Inflammatory macrophage (primary cell): ENCODE measurements around the gene PARP12.

Experiments
- DNase-seq, 2 donors: peaks; one replicate each; pipeline ENCODE4 v3.0.0-alpha.2; 2020 to 2022

Gene PARP12

DNA sequence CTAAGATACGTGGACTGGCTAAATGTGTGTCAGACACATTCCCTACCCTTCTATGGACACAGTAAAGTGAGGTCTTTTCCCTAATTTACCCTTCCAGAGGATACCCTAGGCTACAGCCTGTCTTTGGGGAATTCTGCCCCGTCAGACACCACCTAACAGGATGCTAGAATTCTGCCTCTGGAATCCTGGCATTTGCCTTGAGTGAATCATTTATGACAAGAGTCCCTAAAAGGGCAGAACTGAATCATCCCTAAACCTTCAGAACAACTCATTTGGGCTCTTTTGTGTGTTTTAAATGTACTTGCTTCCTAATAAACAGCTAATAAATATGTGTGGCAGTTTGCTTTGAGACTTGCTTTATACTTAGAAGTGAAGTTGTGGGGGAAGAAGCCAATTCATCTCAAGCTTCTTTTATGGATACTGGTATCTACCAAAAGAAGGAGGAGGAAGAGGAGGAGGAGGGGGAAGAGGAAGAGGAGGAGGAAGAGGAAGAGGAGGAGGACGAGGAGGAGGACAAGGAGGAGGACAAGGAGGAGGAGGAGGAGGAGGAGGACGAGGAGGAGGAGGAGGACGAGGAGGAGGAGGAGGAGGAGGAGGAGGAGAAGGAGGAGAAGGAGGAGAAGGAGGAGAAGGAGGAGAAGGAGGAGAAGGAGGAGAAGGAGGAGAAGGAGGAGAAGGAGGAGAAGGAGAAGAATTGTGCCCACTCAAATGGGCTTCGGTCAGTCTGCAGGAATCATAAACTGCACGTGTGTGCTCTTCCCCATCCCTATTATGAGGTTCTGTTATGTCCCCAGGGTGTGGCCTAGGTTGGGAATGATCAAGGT, 27.1 kb downstream of the PARP12 start:
- no peak for DNase-seq

DNA sequence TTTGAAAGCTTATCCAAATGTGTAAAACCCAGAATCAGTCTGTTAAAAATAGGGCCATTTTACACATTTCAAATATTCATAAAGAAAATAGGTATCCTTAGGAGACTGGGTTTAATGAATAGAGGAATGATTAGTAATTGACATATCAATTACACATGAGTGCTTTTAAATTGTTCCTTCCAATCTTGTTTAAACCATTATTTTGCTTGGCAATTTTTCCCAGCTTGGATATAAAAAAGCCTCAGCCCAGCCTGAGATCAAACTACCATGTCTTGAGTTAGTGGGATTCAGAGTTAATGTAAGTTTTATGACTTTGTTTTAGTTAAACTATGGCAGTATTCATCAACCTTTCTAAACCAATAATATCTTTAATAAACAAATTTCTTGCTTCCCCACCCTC, 28.3 kb downstream of the PARP12 start:
- DNase-seq = no peak

DNA sequence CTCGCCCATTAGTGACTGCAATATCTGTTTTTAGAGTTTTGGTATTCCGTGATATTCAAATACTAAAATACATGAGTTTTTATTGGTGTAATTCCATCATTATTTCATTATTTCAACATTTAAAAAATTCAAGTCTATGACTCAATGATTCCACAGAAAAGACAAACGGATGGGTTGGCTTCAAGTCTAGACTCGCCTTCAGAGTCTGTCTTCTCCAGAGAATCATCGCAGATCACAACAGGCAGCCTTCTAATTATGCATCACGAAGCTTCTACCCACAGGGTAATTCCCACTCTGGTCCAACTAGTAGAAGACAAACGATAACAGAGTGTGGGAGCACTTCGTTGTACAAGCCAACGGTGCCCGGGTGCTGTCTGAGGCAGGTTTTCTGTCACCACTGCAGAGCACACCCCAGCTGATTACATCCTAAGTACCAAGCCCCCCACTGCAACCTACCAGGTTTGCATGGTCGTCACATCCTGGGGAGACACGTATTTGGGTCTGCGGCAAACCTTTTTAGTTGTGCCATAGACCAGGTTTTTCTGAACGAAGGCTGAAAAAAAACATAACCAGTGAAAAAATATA, 28.9 kb downstream of the PARP12 start:
- no peak for DNase-seq

DNA sequence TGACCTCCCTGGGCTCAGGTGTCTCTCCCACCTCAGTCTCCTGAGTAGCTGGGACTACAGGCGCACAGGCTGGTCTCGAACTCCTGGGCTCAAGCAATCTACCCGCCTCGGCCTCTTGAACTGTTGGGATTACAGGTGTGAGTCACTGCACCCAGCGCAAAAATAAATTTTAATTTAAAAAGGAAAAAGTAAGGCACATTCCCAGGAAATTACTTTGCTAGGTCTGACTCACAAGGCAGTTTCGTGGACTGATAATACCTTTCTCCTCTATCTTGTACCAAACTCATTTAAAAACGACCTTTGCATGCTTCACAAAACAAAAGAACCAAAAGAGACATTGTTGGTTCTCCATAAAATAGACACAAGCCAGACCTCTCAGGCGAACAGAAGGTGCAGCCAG, 29.7 kb downstream of the PARP12 start:
- no peak for DNase-seq

DNA sequence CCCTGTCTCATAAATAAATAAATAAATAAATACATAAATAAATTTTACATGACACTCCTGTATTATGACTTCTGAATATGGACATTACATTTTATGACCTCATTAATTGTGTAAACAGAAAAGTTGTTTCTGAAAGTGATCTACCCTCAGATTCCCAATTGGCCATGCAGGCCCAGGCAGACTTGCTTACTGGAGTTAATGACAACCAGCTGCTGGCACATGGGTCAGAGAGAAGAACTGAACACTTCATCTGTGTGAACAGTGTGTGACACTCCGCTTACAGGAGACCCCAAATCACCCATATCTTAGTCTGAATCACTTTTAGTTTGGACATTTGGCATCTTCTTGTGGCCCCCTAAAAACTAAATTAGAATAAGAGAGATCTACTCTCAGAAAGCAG, 31.4 kb downstream of the PARP12 start:
- DNase-seq = no peak

DNA sequence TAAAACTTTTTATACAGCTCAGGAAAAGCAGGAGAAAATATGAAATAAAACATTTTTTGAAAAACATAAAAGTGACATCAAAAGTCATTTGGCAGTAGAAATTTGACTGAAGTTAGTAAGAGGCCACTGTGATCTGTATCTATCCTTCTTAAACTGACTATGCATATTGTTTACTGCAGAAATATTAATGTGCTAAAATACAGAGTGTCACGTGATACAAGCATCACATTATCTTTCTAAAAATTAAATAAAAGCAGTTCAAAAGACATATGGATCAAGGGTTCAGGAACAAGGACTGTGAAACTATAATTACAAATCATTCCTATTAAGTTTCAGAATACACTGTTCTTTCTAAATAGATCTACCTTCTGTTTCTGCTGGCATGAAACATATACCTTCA, 33.7 kb downstream of the PARP12 start:
- DNase-seq = no peak

DNA sequence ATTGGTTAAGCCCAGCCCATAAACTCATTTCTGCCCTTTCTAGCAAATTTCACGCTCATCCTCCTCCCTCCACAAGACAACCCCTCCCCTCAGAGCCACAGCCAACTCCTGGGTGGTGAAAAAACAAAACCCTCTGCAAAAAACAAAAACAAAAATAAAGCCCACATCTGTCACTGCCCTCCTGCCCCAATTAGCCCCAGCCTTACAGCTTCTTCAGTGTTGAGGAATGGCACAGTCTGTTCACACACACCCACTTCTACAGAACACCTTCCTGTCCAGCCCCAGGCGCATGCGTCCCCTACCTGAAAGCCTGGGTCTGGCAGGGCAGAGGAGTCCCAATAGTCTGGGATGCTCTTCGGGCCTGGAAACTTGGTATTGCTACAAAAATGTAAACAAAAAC, 34.4 kb downstream of the PARP12 start:
- no peak for DNase-seq

DNA sequence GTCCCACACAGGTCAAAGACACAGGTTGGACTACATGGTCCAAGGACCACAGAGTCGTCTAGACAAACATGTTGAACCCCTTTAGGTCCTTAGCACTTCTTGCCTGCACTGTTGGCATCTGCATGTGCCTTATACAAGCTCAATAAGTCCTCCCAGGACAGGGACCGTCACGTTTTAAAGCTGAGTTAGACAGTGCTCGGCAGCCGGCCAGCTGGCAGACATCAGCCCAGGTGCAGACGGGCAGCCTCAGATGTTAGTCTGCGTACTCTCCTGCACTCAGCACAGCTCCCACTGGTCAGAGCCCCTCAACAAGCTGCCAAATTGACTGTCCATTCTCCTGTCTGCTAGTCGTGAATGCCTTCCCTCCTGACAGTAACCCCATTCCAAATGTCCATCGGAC, 34.9 kb downstream of the PARP12 start:
- DNase-seq = no peak

DNA sequence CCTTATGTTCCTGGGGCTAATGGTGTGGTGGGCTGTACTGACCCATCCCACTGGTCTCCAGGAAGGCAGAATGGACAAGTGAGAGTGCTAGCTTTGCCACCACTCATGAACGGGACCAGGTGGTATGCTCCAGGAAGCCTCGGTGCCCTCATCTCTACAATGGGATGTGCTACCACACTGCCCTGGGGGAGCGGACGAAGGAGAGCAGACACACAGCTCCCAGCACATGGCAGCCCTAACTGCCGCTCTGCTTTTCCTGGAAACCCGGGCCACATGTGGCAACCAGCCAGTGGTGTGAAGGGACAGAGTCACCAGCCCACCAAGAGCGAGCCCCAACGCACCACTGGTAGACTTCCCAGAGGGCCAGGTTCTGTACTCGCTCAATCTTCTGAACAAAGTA, 35.8 kb downstream of the PARP12 start:
- DNase-seq = no peak

DNA sequence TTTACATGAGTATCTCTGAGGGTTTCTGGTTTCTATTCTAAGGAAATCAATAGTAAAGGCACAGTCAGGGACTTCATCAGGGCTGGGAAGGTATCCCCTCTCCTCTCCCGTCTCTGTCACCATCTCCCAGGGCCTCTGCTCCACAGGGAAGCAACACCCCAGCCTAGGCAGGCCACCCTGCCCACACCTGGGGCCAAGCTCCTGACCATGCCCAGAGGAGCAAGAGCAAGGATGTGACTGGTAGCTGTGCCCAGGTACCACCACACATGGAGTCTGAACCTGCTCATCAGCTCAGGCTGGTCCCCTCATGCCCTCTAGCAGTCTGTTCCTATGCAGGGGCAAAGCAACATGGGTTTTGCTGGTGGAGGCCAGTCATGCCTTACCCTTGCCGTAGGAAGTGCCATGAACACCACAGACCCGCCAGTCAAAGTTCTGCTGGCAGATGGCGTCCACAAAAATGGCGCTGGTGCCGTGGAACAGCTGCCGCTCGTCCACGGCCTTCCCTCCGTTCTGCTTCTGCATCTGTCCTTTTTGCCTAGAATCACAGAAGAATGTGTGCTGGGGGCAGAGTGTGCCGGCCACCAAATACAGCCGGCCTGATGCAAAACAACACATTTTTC, 36.8 kb downstream of the PARP12 start:
- DNase-seq = no peak

DNA sequence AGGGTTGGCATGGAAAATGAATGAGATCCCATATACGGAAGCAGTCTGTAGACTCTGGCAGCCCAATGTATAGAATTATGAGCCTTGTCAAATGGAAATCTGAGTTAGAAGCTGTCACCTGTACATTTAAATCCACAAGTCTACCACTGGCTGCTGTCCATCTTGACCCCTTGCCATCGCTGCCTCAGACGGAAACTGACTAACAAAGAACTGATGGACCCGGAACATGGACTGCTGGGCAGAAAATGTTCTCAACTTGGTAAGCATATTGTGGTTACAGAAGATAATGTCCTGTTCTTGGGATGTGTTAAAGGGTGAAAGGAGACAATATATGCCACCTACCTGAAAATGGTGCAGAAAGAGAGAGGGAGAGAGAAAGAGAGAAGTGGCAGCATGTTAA, 37.5 kb downstream of the PARP12 start:
- no peak for DNase-seq

DNA sequence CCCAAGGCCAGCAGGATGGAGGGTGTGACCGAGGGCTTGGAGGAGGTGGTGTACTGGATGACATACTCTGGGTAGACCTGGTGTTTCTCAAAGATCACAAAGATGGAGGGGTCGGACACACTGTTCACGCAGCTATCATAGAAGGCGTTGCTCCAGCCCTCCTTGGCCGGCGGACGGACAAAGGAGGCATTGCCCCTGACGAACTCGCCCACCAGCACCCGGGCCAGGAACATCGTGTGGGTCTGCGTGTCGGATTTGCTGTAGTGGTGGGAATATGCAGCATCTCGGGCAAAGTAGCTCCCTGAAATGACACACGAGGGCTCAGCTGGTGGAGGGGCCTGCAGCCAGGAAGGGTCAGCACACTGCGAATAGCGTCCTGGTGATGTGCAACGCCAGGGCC, 38.2 kb downstream of the PARP12 start:
- no peak for DNase-seq

DNA sequence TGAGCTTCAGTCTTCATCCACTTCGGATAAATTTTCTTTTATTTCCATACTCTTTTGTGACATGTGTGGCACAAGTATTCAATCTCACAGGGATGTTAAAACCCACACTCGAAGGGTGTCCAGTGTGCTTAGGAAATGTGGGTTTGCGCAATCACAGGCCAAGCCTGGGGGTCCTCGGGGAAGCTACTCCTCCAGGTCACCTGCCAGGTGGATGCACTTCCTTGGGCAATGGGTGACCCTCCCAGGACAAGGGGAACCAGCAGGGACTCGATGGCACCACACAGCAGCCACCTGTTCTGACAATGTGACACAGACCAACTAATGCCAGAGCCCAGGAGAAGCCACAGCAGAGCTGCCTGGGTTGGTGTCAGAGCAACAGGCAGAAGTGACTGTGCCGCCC, 39.0 kb downstream of the PARP12 start:
- DNase-seq = no peak

DNA sequence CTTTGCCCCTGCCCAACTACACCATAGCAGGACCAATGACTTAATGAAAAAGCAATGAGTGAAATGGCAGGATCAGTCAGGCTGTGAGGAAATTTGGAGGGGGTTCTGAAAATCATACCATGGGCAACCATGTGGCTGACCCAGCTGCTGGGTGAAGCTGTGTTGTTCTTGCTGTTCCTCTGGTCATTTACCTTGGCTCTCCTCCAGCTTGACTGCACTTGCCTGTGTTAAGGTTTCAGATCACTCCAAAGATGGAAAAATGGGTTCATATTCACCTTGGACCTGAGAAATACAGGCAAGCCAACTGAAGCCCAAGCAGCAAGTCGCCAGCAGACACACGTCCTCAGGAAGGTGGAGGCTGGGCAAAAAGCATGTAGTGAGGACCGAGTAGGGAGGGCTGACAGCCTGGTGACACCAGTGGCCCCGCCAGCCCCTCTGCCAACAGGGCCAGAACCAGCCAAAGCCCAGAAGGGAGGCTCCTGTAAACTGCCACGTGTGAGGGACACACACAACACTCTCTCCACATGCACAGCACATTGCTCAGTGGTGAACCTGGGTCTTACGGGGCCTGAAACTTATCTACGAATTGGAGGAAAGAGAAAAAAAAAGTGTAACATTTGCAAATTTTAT, 40.1 kb downstream of the PARP12 start:
- DNase-seq = no peak

DNA sequence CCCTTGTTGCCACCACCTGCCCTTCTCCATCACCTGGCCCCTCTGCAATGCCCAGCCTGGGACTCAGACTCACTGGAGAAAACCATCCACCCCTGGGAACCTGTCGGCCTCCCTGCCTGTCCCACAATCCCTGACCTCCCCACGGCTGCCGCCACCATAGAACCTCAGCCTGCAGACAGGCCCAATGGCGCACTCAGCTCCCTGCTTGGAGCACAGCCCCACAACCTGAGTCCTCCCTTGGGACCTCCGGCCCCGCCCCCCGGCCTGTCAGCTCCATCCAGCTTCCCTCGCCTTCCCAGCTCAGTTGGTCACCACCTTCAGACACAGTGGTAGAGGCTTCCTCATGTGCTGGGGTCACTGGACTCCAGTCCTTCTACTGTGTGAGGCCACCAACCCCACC, 41.1 kb downstream of the PARP12 start:
- DNase-seq = no peak

DNA sequence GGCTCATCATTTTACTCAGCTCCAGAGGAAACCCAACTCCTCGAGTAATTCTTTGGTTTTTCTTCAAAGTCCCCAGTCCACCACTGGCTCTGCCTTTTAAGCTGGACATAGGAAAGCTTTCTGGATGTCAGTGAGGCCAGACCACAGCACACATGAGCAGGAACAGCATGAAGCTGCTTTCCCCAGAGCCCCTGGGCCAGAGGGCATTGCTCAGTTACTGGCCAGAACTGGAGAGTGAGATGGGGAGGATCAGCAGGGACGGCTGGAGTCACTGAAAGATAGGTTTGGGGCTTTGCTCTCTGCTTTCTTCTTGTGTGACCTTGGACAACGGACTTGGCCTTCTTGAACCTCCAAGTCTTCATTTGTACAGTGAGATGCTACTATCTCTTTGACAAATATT, 43.1 kb downstream of the PARP12 start:
- no peak for DNase-seq

DNA sequence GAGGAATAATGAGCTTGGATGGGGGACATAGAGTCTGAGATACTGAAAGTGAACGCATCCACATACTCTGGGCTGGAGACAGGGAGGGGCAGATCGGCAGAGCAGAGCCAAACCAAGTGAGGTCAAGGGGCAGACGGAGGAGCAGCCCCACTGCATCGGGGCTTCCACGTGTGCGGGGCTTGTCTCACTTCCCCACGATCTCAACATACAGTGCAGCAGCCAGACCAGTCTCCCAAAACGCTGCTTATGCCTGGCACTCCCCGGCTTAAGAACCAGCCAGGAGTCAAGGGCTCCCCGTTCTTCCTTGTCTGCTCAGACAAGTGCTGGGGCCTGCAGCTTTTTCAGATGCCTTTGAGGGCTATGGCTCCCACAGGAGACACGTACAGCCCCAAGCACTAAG, 43.6 kb downstream of the PARP12 start:
- no peak for DNase-seq

DNA sequence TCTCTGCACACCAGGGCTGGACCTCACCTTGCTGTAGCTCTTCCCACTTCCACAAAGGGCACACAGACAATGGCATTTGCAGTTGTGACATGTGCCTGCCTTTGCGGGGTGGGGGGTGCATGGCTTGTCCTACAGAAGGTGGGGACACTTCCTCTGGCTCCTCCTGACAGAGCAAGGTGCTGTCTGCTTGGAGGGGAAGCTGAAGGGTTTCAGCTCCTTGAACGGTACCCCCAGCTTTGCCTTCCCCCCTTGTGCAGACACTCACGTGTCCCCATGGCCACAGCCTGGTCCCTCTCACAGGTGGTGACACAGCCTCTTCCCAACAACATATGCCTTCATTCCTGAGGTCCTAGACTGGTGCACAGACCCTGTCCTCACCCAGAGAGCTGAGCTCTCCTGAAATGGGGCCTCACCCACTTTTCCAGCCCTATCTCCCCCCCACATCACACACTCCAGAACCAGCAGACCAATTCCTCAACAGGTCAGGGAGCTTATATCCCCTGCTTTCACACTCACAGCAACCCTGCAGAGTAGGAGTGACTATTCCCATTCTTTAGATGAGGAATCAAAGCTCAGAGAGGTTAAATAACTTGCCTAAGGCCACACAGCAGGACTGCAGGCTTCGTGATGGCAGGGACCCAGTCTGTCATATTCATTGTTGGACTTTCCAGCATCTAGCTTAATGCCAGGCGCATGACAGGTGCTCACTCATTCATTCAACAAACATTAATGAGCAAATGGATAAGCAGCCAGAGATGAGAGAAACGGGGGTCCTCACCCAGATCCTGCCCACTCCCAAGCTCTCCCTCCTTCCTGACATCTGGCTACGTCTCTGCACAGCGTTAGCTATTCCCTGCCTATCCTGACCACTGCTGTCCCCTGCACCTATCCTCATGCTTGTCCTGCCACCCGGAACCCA, 44.4 kb downstream of the PARP12 start:
- DNase-seq = no peak

DNA sequence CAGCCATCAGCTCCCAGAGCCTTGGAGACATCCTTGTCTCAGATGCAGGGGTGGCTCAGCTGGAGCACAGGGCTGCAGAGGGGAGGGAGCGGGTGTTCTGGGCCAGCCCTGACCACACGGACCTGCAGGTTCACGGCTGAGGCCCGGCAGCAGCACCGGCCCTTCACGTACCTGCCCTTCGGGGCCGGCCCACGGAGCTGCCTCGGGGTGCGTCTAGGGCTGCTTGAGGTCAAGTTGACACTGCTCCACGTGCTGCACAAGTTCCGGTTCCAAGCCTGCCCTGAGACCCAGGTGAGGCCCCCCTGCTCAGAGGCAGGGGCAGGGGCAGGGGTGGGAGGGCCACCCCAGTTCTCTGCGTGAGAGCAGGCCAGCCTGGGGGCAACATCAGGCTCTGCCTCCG, 45.2 kb downstream of the PARP12 start:
- no peak for DNase-seq

DNA sequence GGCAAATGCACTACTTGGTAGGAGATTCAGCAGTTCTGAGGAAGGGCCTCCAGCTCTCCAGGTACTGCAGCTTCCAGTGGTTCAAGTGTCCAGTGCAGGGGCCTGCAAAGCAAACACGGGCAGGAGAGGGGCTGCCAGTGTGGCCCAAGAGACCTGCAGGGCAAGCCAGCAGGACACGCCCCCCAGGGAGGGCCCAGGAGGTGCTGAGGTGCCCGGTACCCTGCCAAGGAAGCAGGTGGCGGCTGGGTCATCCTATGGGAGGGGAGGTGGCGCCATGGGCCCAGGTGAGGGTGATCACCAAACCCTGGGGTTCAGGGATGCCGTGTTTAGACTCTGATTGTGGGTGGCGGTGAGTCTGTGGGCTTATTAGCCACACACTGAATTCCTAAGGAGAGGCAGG, 45.7 kb downstream of the PARP12 start:
- no peak for DNase-seq

DNA sequence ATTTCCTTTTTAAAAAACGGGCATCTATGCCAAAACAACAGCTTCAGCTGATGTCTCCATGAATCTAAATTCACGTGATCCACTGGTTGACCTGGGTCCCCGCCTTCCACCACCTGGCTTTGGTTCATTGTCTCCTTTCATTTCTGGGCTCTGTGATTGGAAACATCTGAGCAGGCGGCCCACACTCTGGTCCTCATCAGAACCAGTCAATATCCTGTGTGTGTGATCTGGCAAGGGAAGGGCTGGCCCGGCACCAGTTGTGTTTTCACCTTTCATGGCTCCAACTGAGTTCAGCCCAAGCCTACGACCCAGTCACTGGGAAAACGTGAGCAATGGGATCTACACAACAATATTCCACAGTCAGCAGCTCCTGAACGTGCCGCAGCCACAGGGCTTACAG, 46.2 kb downstream of the PARP12 start:
- no peak for DNase-seq

DNA sequence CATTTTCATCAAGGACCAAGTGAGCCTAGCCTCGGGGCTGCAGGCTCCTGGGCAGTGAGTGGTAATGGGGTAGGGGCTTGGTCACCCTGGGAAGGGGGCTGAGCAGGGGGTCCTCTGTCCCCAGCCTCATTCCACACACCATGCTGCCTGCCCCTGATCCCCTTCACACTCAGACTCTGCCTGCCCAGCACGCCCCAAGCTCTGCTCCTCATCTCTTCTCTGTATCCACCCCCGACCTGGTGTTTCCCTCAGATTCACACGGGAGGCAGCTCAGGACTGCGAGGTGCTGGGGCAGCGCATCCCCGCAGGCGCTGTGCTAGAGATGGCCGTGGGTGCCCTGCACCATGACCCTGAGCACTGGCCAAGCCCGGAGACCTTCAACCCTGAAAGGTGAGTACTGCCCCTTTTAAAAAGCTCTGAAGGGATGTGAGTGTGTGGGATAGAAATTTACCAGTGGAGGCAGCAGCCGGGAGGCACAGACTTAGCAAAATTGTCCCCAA, 47.2 kb downstream of the PARP12 start:
- DNase-seq = no peak

DNA sequence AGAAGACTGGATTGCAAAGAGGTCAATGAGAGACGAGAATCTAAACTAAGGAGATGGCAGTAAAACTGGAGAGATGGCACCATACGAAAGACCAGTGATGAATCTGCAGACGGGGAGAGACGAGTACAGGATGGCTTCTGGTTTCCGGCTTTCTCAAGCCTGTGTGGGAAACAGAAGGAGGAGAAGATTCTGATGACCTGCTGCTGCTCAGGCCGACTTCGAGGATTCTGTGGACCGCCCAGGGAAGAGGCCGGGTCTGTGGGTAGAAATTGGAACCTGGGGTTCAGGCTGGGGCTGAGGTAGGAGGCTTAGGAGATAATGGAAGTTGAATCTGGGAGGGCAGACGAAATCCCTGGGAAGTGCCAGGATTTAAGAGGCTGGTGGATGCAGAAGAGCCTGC, 48.6 kb downstream of the PARP12 start:
- no peak for DNase-seq
